RCC 7860 (cell line): ENCODE measurements around the gene TESK1.
"Not testable (repeated sequence)": the region's sequence is repeated elsewhere in the genome, so short reads cannot be mapped to it uniquely, and the experiment has no call there.

Experiments
- DNase-seq: peaks from one replicate; pipeline ENCODE4 v3.0.0-alpha.2; 2015; ENCODE audit warnings: low spot score
- FAIRE-seq: peaks from 2 replicates; lab custom pipeline; 2012; peaks lifted over from hg19 to GRCh38; lab: Jason Lieb, UNC

The TESK1 gene

DNA sequence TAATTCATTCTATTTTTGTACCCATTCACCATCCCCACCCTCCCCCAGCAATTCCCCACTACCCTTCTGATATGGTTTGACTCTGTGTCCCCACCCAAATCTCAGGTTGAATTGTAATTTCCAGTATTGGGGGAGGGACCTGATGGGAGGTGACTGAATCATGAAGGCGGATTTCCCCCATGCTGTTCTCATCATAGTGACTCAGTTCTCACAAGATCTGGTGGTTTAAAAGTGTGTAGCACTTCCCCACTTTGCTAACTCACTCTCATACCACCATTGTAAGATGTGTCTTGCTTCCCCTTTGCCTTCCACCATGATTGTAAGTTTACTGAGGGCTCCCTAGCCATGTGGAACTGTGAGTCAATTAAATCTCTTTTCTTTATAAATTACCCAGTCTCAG is 25.9 kb upstream of the TESK1 start:
- peak; percentile 31 for DNase-seq
- no peak for FAIRE-seq

DNA sequence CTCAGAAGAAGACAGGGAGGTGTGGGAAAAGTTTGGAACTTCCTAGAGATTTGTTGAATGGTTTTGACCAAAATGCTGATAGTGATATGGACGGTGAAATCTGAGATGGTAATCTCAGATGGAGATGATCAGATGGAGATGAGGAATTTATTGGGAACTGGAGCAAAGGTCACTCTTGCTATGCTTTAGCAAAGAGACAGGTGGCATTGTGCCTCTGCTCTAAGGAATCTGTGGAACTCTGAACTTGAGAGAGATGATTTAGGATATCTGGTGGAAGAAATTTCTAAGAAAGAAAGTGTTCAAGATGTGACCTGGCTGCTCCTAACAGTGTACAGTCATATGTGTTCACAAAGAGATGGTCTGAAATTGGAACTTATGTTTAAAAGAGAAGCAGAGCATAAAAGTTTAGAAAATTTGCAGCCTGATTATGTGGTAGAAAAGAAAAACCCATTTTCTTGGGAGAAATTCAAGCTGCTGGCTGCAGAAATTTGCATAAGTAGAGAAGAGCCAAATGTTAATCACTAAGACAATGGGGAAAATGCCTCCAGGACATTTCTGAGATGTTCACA is 25.3 kb upstream of the TESK1 start:
- FAIRE-seq, result not testable (repeated sequence)

GRCh38 chr9:35583521-35583920 is 21.5 kb upstream of the TESK1 start:
- not testable (repeated sequence) for DNase-seq, FAIRE-seq

More for the DNA sequence above, 25.3 kb upstream of the TESK1 start:
- not testable (repeated sequence) for DNase-seq

DNA sequence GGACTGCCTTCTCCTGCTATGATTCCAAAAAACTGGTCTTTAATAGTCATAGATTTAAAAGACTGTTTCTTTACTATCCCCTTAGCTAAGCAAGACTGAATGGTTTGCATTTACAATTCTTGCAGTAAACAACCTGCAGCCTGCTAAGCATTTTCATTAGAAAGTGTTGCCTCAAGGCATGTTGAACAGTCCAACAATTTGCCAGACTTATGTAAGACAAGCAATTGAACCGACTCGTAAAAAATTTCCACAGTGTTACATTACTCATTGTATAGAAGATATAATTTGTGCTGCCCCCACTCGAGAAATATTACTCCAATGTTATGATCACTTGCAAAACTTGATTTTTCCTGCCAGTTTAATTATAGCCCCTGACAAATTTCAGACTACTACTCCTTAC is 20.4 kb upstream of the TESK1 start:
- FAIRE-seq, DNase-seq: not testable (repeated sequence)

DNA sequence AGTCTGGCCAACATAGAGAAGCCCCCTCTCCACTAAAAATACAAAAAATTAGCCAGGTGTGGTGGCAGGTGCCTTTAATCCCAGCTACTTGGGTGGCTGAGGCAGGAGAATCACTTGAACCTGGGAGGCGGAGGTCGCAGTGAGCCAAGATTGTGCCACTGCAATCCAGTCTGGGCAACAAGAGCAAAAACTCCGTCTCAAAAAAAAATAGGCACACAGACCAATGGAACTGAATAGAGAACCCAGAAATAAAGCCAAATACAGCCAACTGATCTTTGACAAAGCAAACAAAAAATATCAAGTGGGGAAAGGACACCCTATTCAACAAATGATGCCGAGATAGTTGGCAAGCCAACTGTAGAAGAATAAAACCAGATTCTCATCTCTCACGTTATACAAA is 16.6 kb upstream of the TESK1 start:
- not testable (repeated sequence) for FAIRE-seq, DNase-seq

- DNase-seq (no peak), FAIRE-seq (no peak)
These were observed 11.5 kb upstream of the TESK1 start for GRCh38 chr9:35593581-35593980.

- FAIRE-seq (no peak), DNase-seq (no peak)
These were observed 10.6 kb upstream of the TESK1 start for GRCh38 chr9:35594471-35594870.

GRCh38 chr9:35596907-35597306 is 8.2 kb upstream of the TESK1 start:
- FAIRE-seq, DNase-seq: not testable (repeated sequence)

DNA sequence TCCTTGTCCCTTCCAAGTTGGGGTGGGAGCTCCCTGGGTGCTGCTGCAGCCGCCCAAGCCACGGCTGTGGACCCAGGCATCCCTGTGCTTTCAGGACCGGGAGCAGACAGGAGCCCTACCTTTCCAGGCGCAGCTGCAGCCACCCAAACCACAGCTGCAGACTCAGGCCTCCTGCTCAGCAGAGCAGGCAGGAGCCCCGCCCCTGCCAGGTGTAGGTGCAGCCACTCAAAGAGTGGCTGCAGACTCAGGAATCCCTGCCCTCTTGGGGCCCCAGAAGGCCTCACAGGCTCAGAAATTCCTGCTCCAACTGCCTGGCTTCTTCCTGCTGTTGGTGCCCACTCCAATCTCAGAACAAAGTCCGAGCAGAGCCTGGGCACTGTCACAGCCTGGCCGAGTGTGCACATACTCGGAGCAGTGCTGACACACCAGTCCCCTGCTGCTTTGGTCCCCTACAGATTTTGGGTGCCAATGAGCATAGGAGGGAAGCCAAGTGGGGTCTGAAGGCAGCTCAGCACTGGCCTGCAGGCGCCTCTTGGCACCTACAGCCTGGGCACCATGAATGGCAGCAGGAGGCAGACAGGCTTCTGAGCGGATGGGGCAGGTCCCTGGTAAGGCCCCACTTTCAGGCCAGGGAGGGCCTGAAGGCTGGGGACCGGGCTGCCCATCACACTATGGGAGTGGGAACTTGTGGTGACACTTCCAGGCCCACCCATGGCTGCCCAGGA is 6.0 kb upstream of the TESK1 start:
- no peak for DNase-seq
- no peak for FAIRE-seq

GRCh38 chr9:35599763-35600604 is 5.1 kb upstream of the TESK1 start:
- DNase-seq (no peak), FAIRE-seq (no peak)

GRCh38 chr9:35603506-35603985 is 1.5 kb upstream of the TESK1 start:
- no peak for FAIRE-seq
- DNase-seq, result no peak

DNA sequence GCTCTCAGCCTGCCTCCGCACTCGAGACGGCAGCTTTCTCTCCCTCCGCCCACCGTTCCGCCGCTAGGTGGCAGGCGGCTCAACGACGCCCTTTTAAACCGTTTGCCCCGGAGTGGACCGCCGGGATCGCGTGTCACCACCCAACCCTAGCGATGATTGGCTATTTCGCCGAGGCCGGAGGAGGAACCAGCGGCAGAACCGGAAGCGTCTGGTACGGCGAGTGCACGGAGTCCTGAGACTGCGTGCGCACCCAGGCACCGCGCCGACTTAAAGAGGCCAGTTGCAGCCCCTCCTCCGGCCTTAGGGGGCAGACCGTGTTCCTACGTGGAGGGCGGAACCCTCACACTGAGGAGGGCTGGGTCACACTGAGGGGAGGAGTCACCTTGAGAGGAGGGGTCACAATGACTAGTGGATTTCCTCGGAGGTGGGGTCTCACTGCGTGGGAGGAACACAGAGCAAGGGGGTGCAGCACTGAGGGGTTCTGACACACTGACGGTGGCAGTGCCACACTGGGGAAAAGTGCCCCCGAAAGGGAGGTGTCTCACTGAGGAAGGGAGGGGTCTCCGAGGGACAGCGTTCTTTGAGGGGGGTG is 980 bp upstream of the TESK1 start:
- DNase-seq, result peak; percentile 98
- FAIRE-seq, result peak; percentile 90

GRCh38 chr9:35605351-35606137 is 482 bp downstream of the TESK1 start:
- no peak for FAIRE-seq
- DNase-seq, result no peak

DNA sequence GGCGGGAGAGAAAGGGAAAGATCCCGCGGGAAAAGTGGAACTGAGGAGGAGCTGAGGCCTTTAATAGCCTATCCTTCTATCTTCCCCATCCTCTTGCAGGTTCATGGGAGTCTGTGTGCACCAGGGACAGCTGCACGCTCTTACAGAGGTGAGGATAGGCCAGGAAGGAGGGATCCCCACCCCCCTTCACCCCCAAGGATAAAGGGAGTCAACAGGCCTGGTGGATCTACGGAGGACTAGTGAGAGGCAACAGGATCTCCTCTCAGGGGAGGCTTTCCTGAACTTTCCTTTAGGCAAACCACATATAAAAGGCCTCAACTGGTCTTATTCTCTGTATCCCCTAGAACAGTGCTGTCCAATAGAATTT is 1.1 kb downstream of the TESK1 start:
- FAIRE-seq (no peak), DNase-seq (no peak)

- FAIRE-seq, result no peak
These were observed 1.7 kb downstream of the TESK1 start for GRCh38 chr9:35606726-35607125.

DNA sequence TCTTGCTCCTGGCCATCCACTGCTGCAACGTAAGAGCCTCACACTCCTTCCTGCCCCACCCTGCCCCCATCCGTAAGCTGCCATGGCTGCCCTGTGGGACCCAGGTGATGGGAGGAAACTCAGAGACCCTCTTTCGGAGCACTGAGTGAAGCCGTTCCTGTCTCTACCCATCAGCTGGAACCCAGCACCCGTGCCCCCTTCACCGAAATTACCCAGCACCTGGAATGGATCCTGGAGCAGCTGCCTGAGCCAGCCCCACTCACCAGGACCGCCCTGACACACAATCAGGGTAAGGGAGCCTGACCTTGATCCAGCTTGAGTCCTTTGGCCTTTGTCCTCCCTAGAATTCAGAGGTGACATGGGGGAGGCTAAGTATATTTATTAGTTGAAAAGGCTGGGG is 3.2 kb downstream of the TESK1 start:
- DNase-seq (no peak), FAIRE-seq (no peak)

More at GRCh38 chr9:35606726-35607125, 1.7 kb downstream of the TESK1 start:
- no peak for DNase-seq

DNA sequence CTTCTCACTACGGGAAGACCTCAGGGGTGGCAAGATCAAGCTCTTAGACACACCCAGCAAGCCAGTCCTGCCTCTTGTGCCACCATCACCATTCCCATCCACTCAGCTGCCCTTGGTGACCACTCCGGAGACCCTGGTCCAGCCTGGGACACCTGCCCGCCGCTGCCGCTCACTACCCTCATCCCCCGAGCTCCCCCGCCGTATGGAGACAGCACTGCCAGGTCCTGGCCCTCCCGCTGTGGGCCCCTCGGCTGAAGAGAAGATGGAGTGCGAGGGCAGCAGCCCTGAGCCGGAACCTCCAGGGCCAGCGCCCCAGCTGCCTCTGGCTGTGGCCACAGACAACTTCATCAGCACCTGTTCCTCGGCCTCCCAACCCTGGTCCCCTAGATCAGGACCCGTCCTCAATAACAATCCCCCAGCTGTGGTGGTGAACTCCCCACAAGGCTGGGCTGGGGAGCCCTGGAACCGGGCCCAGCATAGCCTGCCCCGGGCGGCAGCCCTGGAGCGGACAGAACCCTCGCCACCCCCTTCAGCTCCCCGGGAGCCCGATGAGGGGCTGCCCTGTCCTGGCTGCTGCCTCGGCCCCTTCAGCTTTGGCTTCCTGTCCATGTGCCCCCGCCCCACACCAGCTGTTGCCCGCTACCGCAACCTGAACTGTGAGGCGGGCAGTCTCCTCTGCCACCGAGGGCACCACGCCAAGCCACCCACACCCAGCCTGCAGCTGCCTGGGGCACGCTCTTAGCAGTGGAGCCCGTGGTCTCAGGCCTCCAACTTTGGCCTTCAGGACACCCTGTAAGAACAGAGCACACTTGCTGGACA is 4.1 kb downstream of the TESK1 start:
- DNase-seq (no peak), FAIRE-seq (no peak)

DNA sequence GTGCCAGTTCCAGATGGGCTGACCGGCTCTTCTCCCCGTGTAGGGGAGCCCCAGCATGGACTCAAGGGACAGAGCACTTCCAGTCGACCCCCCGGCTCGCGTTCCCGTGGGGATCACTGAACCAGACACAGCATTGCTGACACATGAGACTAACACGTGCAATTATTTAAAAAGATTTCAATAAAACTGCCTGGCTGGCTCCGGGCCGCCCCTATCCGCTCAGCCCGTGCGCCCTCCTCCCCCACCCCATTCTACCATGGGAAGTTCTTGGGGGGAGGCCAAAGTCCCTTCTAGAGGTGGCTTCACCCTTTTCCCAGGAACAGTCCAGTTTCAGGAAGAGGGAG is 4.7 kb downstream of the TESK1 start:
- DNase-seq (no peak), FAIRE-seq (no peak)

- FAIRE-seq, result no peak
These were observed 6.3 kb downstream of the TESK1 start for GRCh38 chr9:35611230-35611797.

More at GRCh38 chr9:35611230-35611797, 6.3 kb downstream of the TESK1 start:
- no peak for DNase-seq
